Activated T-cell treated with anti-CD3 and anti-CD28 coated beads for 48 hours (primary cell): Measurements from ENCODE around the gene ZFYVE26.

Experiments used
- DNase-seq: peaks from one replicate; pipeline ENCODE4 v3.0.0-alpha.2; 2020; ENCODE audit warnings: low read depth

Gene ZFYVE26

GRCh38 chr14:67815573-67816225 is 691 bp downstream of the ZFYVE26 start:
- no peak for DNase-seq

- DNase-seq = no peak
Observed at GRCh38 chr14:67814821-67815220, 1.6 kb downstream of the ZFYVE26 start.

GRCh38 chr14:67806246-67806645 is 10.1 kb downstream of the ZFYVE26 start:
- no peak for DNase-seq

GRCh38 chr14:67800743-67801142 is 15.6 kb downstream of the ZFYVE26 start:
- DNase-seq = no peak

- DNase-seq = no peak
Observed at GRCh38 chr14:67798731-67799130, 17.7 kb downstream of the ZFYVE26 start.

GRCh38 chr14:67787673-67788072 is 28.7 kb downstream of the ZFYVE26 start:
- DNase-seq = no peak

- DNase-seq = no peak
Observed at GRCh38 chr14:67785270-67786109, 30.9 kb downstream of the ZFYVE26 start.

- no peak for DNase-seq
Observed at GRCh38 chr14:67784244-67784823, 32.1 kb downstream of the ZFYVE26 start.

GRCh38 chr14:67782090-67782489 is 34.3 kb downstream of the ZFYVE26 start:
- no peak for DNase-seq

- DNase-seq = no peak
Observed at GRCh38 chr14:67778792-67779191, 37.6 kb downstream of the ZFYVE26 start.

GRCh38 chr14:67776653-67777322 is 39.6 kb downstream of the ZFYVE26 start:
- no peak for DNase-seq

- no peak for DNase-seq
Observed at GRCh38 chr14:67773844-67774377, 42.5 kb downstream of the ZFYVE26 start.

- DNase-seq = no peak
Observed at GRCh38 chr14:67768219-67768618, 48.2 kb downstream of the ZFYVE26 start.

- no peak for DNase-seq
Observed at GRCh38 chr14:67766035-67766680, 50.2 kb downstream of the ZFYVE26 start.

GRCh38 chr14:67765192-67765834 is 51.1 kb downstream of the ZFYVE26 start:
- no peak for DNase-seq

GRCh38 chr14:67764496-67764895 is 51.9 kb downstream of the ZFYVE26 start:
- no peak for DNase-seq

- DNase-seq = no peak
Observed at GRCh38 chr14:67763158-67763822, 53.1 kb downstream of the ZFYVE26 start.

GRCh38 chr14:67762051-67762450 is 54.3 kb downstream of the ZFYVE26 start:
- DNase-seq = no peak

- no peak for DNase-seq
Observed at GRCh38 chr14:67759916-67760315, 56.5 kb downstream of the ZFYVE26 start.

- no peak for DNase-seq
Observed at GRCh38 chr14:67757175-67757574, 59.2 kb downstream of the ZFYVE26 start.

- no peak for DNase-seq
Observed at GRCh38 chr14:67756496-67756895, 59.9 kb downstream of the ZFYVE26 start.
